MM.1S (cell line): ENCODE measurements around the gene CALM1.

Experiments
- DNase-seq: peaks from one replicate; pipeline ENCODE4 v3.0.0-alpha.2; 2015
- H2AFZ ChIP-seq: fragments of 300-600 bp; sonication (generic); 2 replicates; pipeline ENCODE4 v1.6.0; 2016; ENCODE audit warnings: antibody characterized with exemption, low read length
- H3F3A ChIP-seq: fragments of 300-600 bp; sonication (generic); 2 replicates; pipeline ENCODE4 v1.6.1; 2016; ENCODE audit warnings: mild to moderate bottlenecking, antibody characterized with exemption, low read length, moderate library complexity, mixed read lengths; ENCODE audit not compliant: insufficient read depth
- H3K27ac ChIP-seq: fragments of 300-600 bp; sonication (generic); 2 replicates; pipeline ENCODE4 v1.5.1; 2016; ENCODE audit warnings: mild to moderate bottlenecking, low read length
- H3K27me3 ChIP-seq: fragments of 300-600 bp; sonication (generic); replicated peaks from 2 replicates; pipeline ENCODE4 v1.6.0; 2016; ENCODE audit warnings: low read length; ENCODE audit not compliant: insufficient read depth
- H3K36me3 ChIP-seq: fragments of 300-600 bp; sonication (generic); replicated peaks from 2 replicates; pipeline ENCODE4 v1.6.1; 2016; ENCODE audit warnings: mild to moderate bottlenecking, low read length, mixed read lengths; ENCODE audit not compliant: insufficient read depth
- H3K4me1 ChIP-seq: fragments of 300-600 bp; sonication (generic); 2 replicates; pipeline ENCODE4 v1.6.1; 2016; ENCODE audit warnings: low read length, mixed read lengths
- H3K4me2 ChIP-seq: fragments of 300-600 bp; sonication (generic); 2 replicates; pipeline ENCODE4 v1.6.0; 2016; ENCODE audit warnings: low read depth, low read length
- H3K4me3 ChIP-seq: fragments of 300-600 bp; sonication (generic); 2 replicates; pipeline ENCODE4 v1.5.1; 2016; ENCODE audit warnings: low read length, mixed read lengths
- H3K79me2 ChIP-seq: fragments of 300-600 bp; sonication (generic); 2 replicates; pipeline ENCODE4 v1.6.1; 2016; ENCODE audit warnings: mixed run types, low read length, mixed read lengths
- H3K9ac ChIP-seq: fragments of 300-600 bp; sonication (generic); 2 replicates; pipeline ENCODE4 v1.6.1; 2016; ENCODE audit warnings: low read length, mixed read lengths
- H3K9me2 ChIP-seq: fragments of 300-600 bp; sonication (generic); replicated peaks from 2 replicates; pipeline ENCODE4 v1.6.1; 2016; ENCODE audit warnings: mild to moderate bottlenecking, low read length, mixed read lengths; ENCODE audit not compliant: insufficient read depth
- H3K9me3 ChIP-seq: fragments of 300-600 bp; sonication (generic); replicated peaks from 2 replicates; pipeline ENCODE4 v1.6.1; 2016; ENCODE audit warnings: mild to moderate bottlenecking, low read length, mixed read lengths; ENCODE audit not compliant: insufficient read depth
- H4K20me1 ChIP-seq: fragments of 300-600 bp; sonication (generic); 2 replicates; pipeline ENCODE4 v1.6.1; 2016; ENCODE audit warnings: mild to moderate bottlenecking, low read length, moderate library complexity, mixed read lengths; ENCODE audit not compliant: insufficient read depth
- EZH2 ChIP-seq: fragments of 300-600 bp; sonication (generic); optimal IDR thresholded peaks from 2 replicates; pipeline ENCODE3; 2017; ENCODE audit warnings: low read depth, mild to moderate bottlenecking, antibody characterized with exemption, low read length, mixed read lengths
- EZH2phosphoT487 ChIP-seq: fragments of 300-600 bp; sonication (generic); IDR thresholded peaks from 2 replicates; pipeline ENCODE4 v1.6.1; 2018; ENCODE audit warnings: antibody characterized with exemption, low read length
- TF ChIP-seq, protein P1 (sequence below): fragments of 300-600 bp; sonication (generic); IDR thresholded peaks from 2 replicates; pipeline ENCODE4 v1.5.1; 2016; ENCODE audit warnings: antibody characterized with exemption, low read length, mixed read lengths

Gene CALM1

GRCh38 chr14:90440021-90440451 is 43.2 kb downstream of the CALM1 start:
- Histone ChIP-seq H3K79me2 (no peaks in the 10 kb centered on the region), H3K9me3 (no peaks in the 10 kb centered on the region), H4K20me1 (no peaks in the 10 kb centered on the region), H3F3A (no peaks in the 10 kb centered on the region), H3K36me3 (no peaks in the 10 kb centered on the region), H3K4me3 (no peak overlapping the region), H2AFZ (no peak overlapping the region), H3K27ac (no peak overlapping the region), H3K4me1 (no peaks in the 10 kb centered on the region), H3K27me3 (no peaks in the 10 kb centered on the region), H3K4me2 (no peak overlapping the region), H3K9me2 (no peaks in the 10 kb centered on the region), H3K9ac (no peak overlapping the region)
- TF ChIP-seq, protein P1, sequence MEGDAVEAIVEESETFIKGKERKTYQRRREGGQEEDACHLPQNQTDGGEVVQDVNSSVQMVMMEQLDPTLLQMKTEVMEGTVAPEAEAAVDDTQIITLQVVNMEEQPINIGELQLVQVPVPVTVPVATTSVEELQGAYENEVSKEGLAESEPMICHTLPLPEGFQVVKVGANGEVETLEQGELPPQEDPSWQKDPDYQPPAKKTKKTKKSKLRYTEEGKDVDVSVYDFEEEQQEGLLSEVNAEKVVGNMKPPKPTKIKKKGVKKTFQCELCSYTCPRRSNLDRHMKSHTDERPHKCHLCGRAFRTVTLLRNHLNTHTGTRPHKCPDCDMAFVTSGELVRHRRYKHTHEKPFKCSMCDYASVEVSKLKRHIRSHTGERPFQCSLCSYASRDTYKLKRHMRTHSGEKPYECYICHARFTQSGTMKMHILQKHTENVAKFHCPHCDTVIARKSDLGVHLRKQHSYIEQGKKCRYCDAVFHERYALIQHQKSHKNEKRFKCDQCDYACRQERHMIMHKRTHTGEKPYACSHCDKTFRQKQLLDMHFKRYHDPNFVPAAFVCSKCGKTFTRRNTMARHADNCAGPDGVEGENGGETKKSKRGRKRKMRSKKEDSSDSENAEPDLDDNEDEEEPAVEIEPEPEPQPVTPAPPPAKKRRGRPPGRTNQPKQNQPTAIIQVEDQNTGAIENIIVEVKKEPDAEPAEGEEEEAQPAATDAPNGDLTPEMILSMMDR = no peak
- TF ChIP-seq EZH2phosphoT487 = no peak
- no peak for DNase-seq

DNA sequence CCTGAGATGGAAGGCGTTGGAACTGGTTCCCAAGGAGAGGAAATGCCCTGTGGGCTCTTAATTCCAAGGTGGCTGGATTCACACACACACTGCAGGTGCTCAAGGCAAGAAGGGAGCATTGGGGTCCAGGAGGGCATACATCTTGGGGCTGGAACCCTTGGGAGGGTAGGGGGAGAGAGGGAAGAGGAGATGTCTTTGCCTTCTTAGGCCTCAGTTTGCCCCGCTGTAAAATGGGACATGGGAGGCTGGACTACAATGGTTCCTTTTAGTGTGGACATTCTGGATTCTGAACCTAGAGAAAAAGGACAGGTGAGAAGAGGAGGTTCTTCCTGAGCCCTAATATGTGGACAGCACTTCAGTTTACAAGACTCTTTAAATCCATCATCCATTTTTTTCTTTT is 43.8 kb downstream of the CALM1 start:
- H3K36me3 ChIP-seq = no peaks in the 10 kb centered on the region
- DNase-seq = no peak
- H2AFZ ChIP-seq = no peak overlapping the region
- no peaks in the 10 kb centered on the region for H3K9me2 ChIP-seq
- no peak overlapping the region for H3K9ac ChIP-seq
- no peaks in the 10 kb centered on the region for H3K4me1 ChIP-seq
- no peaks in the 10 kb centered on the region for H3F3A ChIP-seq
- TF ChIP-seq EZH2phosphoT487 (no peak), EZH2 (no peak)
- TF ChIP-seq, protein P1 = no peak
- H4K20me1 ChIP-seq = no peaks in the 10 kb centered on the region
- no peak overlapping the region for H3K4me3 ChIP-seq
- H3K27ac ChIP-seq = no peak overlapping the region
- no peaks in the 10 kb centered on the region for H3K79me2 ChIP-seq
- no peak overlapping the region for H3K4me2 ChIP-seq
- no peaks in the 10 kb centered on the region for H3K27me3 ChIP-seq
- H3K9me3 ChIP-seq = no peaks in the 10 kb centered on the region; the same call in 1 of the 2 replicates

DNA sequence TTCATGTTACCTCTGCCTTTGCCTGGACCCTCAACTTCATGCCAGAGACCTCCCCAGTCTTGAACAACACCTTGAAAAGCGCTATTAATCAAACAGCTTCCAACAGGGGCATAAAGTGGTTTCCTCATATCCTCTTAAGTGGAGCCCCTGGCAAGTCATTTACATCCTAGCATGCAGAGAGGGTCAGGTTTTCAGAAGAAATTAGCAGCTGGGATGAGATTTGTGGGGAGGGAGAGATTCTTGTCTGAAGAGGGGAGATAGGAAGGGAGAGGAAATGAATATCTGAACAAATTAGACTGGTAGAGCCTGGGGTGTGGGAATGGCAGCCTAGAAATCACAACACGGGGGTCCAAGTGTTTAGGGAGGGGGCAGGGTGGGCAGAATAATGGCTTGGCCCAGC is 45.6 kb downstream of the CALM1 start:
- Histone ChIP-seq H4K20me1 (no peaks in the 10 kb centered on the region), H3F3A (no peaks in the 10 kb centered on the region), H3K4me3 (no peak overlapping the region), H3K27ac (no peak overlapping the region), H3K4me2 (no peak overlapping the region), H3K27me3 (no peaks in the 10 kb centered on the region), H3K9me2 (no peaks in the 10 kb centered on the region), H3K9me3 (no peaks in the 10 kb centered on the region; the same call in 1 of the 2 replicates), H3K36me3 (no peaks in the 10 kb centered on the region), H3K9ac (no peak overlapping the region), H2AFZ (no peak overlapping the region), H3K79me2 (no peaks in the 10 kb centered on the region), H3K4me1 (no peaks in the 10 kb centered on the region)
- no peak for TF ChIP-seq EZH2
- TF ChIP-seq, protein P1 = no peak
- no peak for DNase-seq
